DMS53 treated with DMSO at 0.1 percent for 48 hours (cell line): ENCODE measurements around the gene GRM7.

ENCODE experiments used
- DNase-seq: peaks from one replicate; lab custom pipeline; 2025; ENCODE audit not compliant: unreplicated experiment; lab: John Stamatoyannopoulos, UW

GRM7 gene

GRCh38 chr3:7469866-7470265 lies 609.0 kb downstream of the GRM7 start:
- DNase-seq: no peak

- DNase-seq: no peak
These were observed 623.7 kb downstream of the GRM7 start for GRCh38 chr3:7484636-7485035.

- DNase-seq: no peak
These were observed 626.8 kb downstream of the GRM7 start for GRCh38 chr3:7487763-7488162.

- no peak for DNase-seq
These were observed 628.5 kb downstream of the GRM7 start for GRCh38 chr3:7489417-7489816.

- no peak for DNase-seq
These were observed 637.8 kb downstream of the GRM7 start for GRCh38 chr3:7498715-7499114.

- DNase-seq: no peak
These were observed 642.5 kb downstream of the GRM7 start for GRCh38 chr3:7503431-7503830.

GRCh38 chr3:7504886-7505775 lies 644.2 kb downstream of the GRM7 start:
- no peak for DNase-seq

GRCh38 chr3:7506606-7507180 lies 645.8 kb downstream of the GRM7 start:
- no peak for DNase-seq

- DNase-seq: no peak
These were observed 647.9 kb downstream of the GRM7 start for GRCh38 chr3:7508821-7509220.

GRCh38 chr3:7512048-7512447 lies 651.1 kb downstream of the GRM7 start:
- DNase-seq: no peak

GRCh38 chr3:7518026-7518425 lies 657.1 kb downstream of the GRM7 start:
- DNase-seq: no peak

GRCh38 chr3:7518456-7518855 lies 657.5 kb downstream of the GRM7 start:
- DNase-seq: no peak

- DNase-seq: no peak
These were observed 659.1 kb downstream of the GRM7 start for GRCh38 chr3:7520059-7520458.

- DNase-seq: no peak
These were observed 659.7 kb downstream of the GRM7 start for GRCh38 chr3:7520593-7520992.

GRCh38 chr3:7536510-7536909 lies 675.6 kb downstream of the GRM7 start:
- peak; percentile 3 for DNase-seq

- DNase-seq: peak; percentile 24
These were observed 676.0 kb downstream of the GRM7 start for GRCh38 chr3:7536921-7537320.

GRCh38 chr3:7543294-7543880 lies 682.5 kb downstream of the GRM7 start:
- no peak for DNase-seq

- no peak for DNase-seq
These were observed 684.4 kb downstream of the GRM7 start for GRCh38 chr3:7545334-7545733.

GRCh38 chr3:7546253-7546652 lies 685.3 kb downstream of the GRM7 start:
- no peak for DNase-seq

GRCh38 chr3:7547826-7548225 lies 686.9 kb downstream of the GRM7 start:
- DNase-seq: no peak

GRCh38 chr3:7562892-7563291 lies 702.0 kb downstream of the GRM7 start:
- no peak for DNase-seq

- DNase-seq: no peak
These were observed 704.7 kb downstream of the GRM7 start for GRCh38 chr3:7565574-7565973.
